Measurements from ENCODE around the gene AFF2. TPM values are rescaled to one million over a fixed set of nuclear protein-coding genes. Genes with fewer than 3 reads are reported as not detected.
A peak's percentile ranks its signal among the peaks of the same experiment; 100 is the strongest.

AFF2 gene
- total and polyA plus RNA-seq, 12 donors: 0.07 to 17.9 (median 1.7) TPM

GRCh38 chrX:149022485-149022884 lies 522.1 kb downstream of the AFF2 start:
- no peaks in the 10 kb centered on the region for H3K36me3 ChIP-seq (replicated peaks in 1 of 2)
- no peak for DNase-seq
- H3K4me1 ChIP-seq (replicated peaks in 1 of 2): no peaks in the 10 kb centered on the region
- H3K27ac ChIP-seq: no peak overlapping the region
- WGBS, 4 donors: 56 to 68% (median 64%) methylated on average over 2 of the region's 2 CpGs
- no peak for TF ChIP-seq CTCF (IDR thresholded peaks at IDR 0.05)
- TF ChIP-seq POLR2A (IDR thresholded peaks at IDR 0.05): no peak
- H3K9me3 ChIP-seq (replicated peaks in 1 of 3): no peaks in the 10 kb centered on the region
- H3K27me3 ChIP-seq: no peaks in the 10 kb centered on the region
- no peak overlapping the region for H3K4me3 ChIP-seq
- intact Hi-C loops (cut with DNase I): no loop called here

- no peak for DNase-seq
- intact Hi-C loops (cut with DNase I): no loop called here
- 60 to 69% (median 67%) methylated on average over 1 to 2 of the region's 2 CpGs for WGBS, 4 donors
- Histone ChIP-seq H3K36me3 (replicated peaks in 1 of 2) (no peaks in the 10 kb centered on the region), H3K4me3 (no peak overlapping the region), H3K27me3 (no peaks in the 10 kb centered on the region), H3K4me1 (replicated peaks in 1 of 2) (no peaks in the 10 kb centered on the region), H3K27ac (no peak overlapping the region), H3K9me3 (replicated peaks in 1 of 3) (no peaks in the 10 kb centered on the region)
- TF ChIP-seq POLR2A (IDR thresholded peaks at IDR 0.05) (no peak), CTCF (IDR thresholded peaks at IDR 0.05) (no peak)
Observed at GRCh38 chrX:149032449-149032848, 532.0 kb downstream of the AFF2 start.

- WGBS, 4 donors: 75 to 91% (median 82%) methylated on average over 1 of the region's 1 CpG
- Histone ChIP-seq H3K4me3 (no peak overlapping the region), H3K4me1 (replicated peaks in 1 of 2) (no peaks in the 10 kb centered on the region), H3K36me3 (replicated peaks in 1 of 2) (no peaks in the 10 kb centered on the region), H3K27me3 (no peaks in the 10 kb centered on the region), H3K9me3 (replicated peaks in 1 of 3) (no peaks in the 10 kb centered on the region), H3K27ac (no peak overlapping the region)
- intact Hi-C loops (cut with DNase I): no loop called here
- peak in 2 of 7 donors; percentile 8 to 9 for DNase-seq
- no peak for TF ChIP-seq CTCF (IDR thresholded peaks at IDR 0.05)
- no peak for TF ChIP-seq POLR2A (IDR thresholded peaks at IDR 0.05)
Observed at GRCh38 chrX:149036086-149036485, 535.7 kb downstream of the AFF2 start.

- TF ChIP-seq POLR2A (IDR thresholded peaks at IDR 0.05) (no peak), CTCF (IDR thresholded peaks at IDR 0.05) (no peak)
- H3K4me3 ChIP-seq: no peak overlapping the region
- WGBS, 4 donors: 59 to 78% (median 66%) methylated on average over 3 of the region's 3 CpGs
- H3K27ac ChIP-seq: no peak overlapping the region
- no peaks in the 10 kb centered on the region for H3K36me3 ChIP-seq (replicated peaks in 1 of 2)
- no peaks in the 10 kb centered on the region for H3K4me1 ChIP-seq (replicated peaks in 1 of 2)
- no peak for DNase-seq
- H3K27me3 ChIP-seq: no peaks in the 10 kb centered on the region
- no peaks in the 10 kb centered on the region for H3K9me3 ChIP-seq (replicated peaks in 1 of 3)
- intact Hi-C loops (cut with DNase I): no loop called here
Observed at GRCh38 chrX:149037281-149037870, 537.0 kb downstream of the AFF2 start.
